A673 (cell line): ENCODE measurements around the gene SERPINB7. TPM values are rescaled to one million over a fixed set of nuclear protein-coding genes. Genes with fewer than 3 reads are reported as not detected.

Experiments
- BruUV-seq: library from RNA; stranded (reverse); fragments of 400-500 nt; replicated peaks from 2 replicates; lab custom pipeline; 2021; lab: Mats Ljungman, UMichigan
- CTCF ChIA-PET: fragments of 300-600 bp; sonication (Branson Sonifier 250); formaldehyde crosslinking; loops from one replicate; lab custom pipeline; 2022; ENCODE audit warnings: antibody characterized with exemption; lab: Charles Lee
- POLR2A ChIA-PET: fragments of 300-600 bp; sonication (Branson Sonifier 250); formaldehyde crosslinking; loops from one replicate; lab custom pipeline; 2022; ENCODE audit warnings: antibody characterized with exemption; ENCODE audit not compliant: low non-redundant PET; lab: Charles Lee
- DNase-seq: peaks from one replicate; pipeline ENCODE4 v3.0.0-alpha.2; 2015; ENCODE audit warnings: low spot score
- H3K27ac ChIP-seq: fragments of 200-600 bp; sonication (generic); 2 replicates; pipeline ENCODE4 v1.5.1; 2016; ENCODE audit warnings: mixed run types, low read depth, mild to moderate bottlenecking, mixed read lengths, antibody characterized with exemption, low read length; ENCODE audit not compliant: poor library complexity, severe bottlenecking
- H3K27me3 ChIP-seq: fragments of 200-600 bp; sonication (generic); replicated peaks from 2 replicates; pipeline ENCODE4 v1.6.1; 2017; ENCODE audit warnings: mixed run types, low read depth, mild to moderate bottlenecking, mixed read lengths, antibody characterized with exemption, low read length; ENCODE audit not compliant: insufficient read depth, poor library complexity
- H3K36me3 ChIP-seq: fragments of 200-600 bp; sonication (generic); 2 replicates; pipeline ENCODE4 v1.6.1; 2016; ENCODE audit warnings: mixed run types, mild to moderate bottlenecking, mixed read lengths, antibody characterized with exemption, low read length; ENCODE audit not compliant: insufficient read depth, poor library complexity, severe bottlenecking
- H3K4me1 ChIP-seq: fragments of 200-600 bp; sonication (generic); 2 replicates; pipeline ENCODE4 v1.6.1; 2017; ENCODE audit warnings: mixed run types, mild to moderate bottlenecking, mixed read lengths, antibody characterized with exemption, low read length; ENCODE audit not compliant: insufficient read depth, poor library complexity, severe bottlenecking
- H3K4me3 ChIP-seq: fragments of 200-600 bp; sonication (generic); 2 replicates; pipeline ENCODE4 v1.5.1; 2016; ENCODE audit warnings: low read depth, mixed run types, mild to moderate bottlenecking, mixed read lengths, low read length; ENCODE audit not compliant: poor library complexity, severe bottlenecking
- H3K9me3 ChIP-seq: fragments of 200-600 bp; sonication (generic); 2 replicates; pipeline ENCODE4 v1.6.1; 2016; ENCODE audit warnings: mixed run types, low read depth, mild to moderate bottlenecking, mixed read lengths, antibody characterized with exemption, low read length; ENCODE audit not compliant: poor library complexity, severe bottlenecking
- CTCF ChIP-seq: fragments of 300-800, 200-600 bp; sonication (generic); conservative IDR thresholded peaks from 2 replicates; pipeline ENCODE4 v1.5.1; 2017; ENCODE audit warnings: low read depth, mild to moderate bottlenecking, antibody characterized with exemption, low read length, moderate library complexity, mixed read lengths
- EZH2 ChIP-seq: fragments of 200-600 bp; sonication (generic); IDR thresholded peaks from 2 replicates; pipeline ENCODE4 v1.6.1; 2017; ENCODE audit warnings: borderline replicate concordance, low read depth, mild to moderate bottlenecking, mixed read lengths, antibody characterized with exemption, low read length; ENCODE audit not compliant: poor library complexity, severe bottlenecking
- intact Hi-C: fragments of 100-400 bp; cut with micrococcal nuclease; formaldehyde crosslinking; loops from one replicate; pipeline ENCODE4 v1.10.0; 2022; ENCODE audit not compliant: unreplicated experiment
- total RNA-seq: library from RNA; stranded (reverse); gene quantifications from 2 replicates; pipeline ENCODE4 v1.2.3, GENCODE V29; 2021

SERPINB7 gene
- total RNA-seq, 1 experiment from 2014 or later = 12.8 TPM

- BruUV-seq = no TSS peak
- peak; percentile 80 for DNase-seq
- H3K4me3 ChIP-seq = no peak overlapping the region
- H3K36me3 ChIP-seq = no peaks in the 10 kb centered on the region
- intact Hi-C loops = loop anchor here (1.0 to 10.0 kb wide), 6 partner anchors 103 to 719 kb away; no protein-coding TSS in a partner anchor
- H3K27me3 ChIP-seq = no peaks in the 10 kb centered on the region
- peak overlapping the region; percentile 34 for H3K27ac ChIP-seq
- ChIA-PET CTCF (interaction anchor here (2.0 kb wide), 1 partner anchor 326 kb away, joined by 5 read pairs; no protein-coding TSS in a partner anchor), POLR2A (no interaction called here)
- no peaks in the 10 kb centered on the region for H3K9me3 ChIP-seq
- H3K4me1 ChIP-seq = peaks cover 43% of the 10 kb centered on the region
- peak; percentile 71 for TF ChIP-seq CTCF
- TF ChIP-seq EZH2 = no peak
Observed at GRCh38 chr18:63844254-63844653, 69.0 kb downstream of the SERPINB7 start.

- TF ChIP-seq EZH2 = no peak
- peak; percentile 76 for TF ChIP-seq CTCF
- intact Hi-C loops = loop anchor here (5.0 to 10.0 kb wide), 4 partner anchors 173 to 836 kb away; no protein-coding TSS in a partner anchor
- Histone ChIP-seq H3K27me3 (no peaks in the 10 kb centered on the region), H3K36me3 (no peaks in the 10 kb centered on the region), H3K4me1 (peaks cover 45% of the 10 kb centered on the region), H3K4me3 (no peak overlapping the region), H3K27ac (peak overlapping the region; percentile 18), H3K9me3 (no peaks in the 10 kb centered on the region)
- ChIA-PET POLR2A (no interaction called here), CTCF (no interaction called here)
- no TSS peak for BruUV-seq
- DNase-seq = peak; percentile 88
Observed at GRCh38 chr18:63848159-63848558, 72.9 kb downstream of the SERPINB7 start.

GRCh38 chr18:63850020-63850419 is 74.8 kb downstream of the SERPINB7 start:
- ChIA-PET CTCF (no interaction called here), POLR2A (no interaction called here)
- H3K27me3 ChIP-seq = no peaks in the 10 kb centered on the region
- DNase-seq = peak; percentile 77
- no peaks in the 10 kb centered on the region for H3K9me3 ChIP-seq
- peaks cover 33% of the 10 kb centered on the region for H3K4me1 ChIP-seq
- TF ChIP-seq EZH2 = no peak
- peak; percentile 77 for TF ChIP-seq CTCF
- no TSS peak for BruUV-seq
- no peak overlapping the region for H3K27ac ChIP-seq
- no peaks in the 10 kb centered on the region for H3K36me3 ChIP-seq
- H3K4me3 ChIP-seq = no peak overlapping the region
- intact Hi-C loops = loop anchor here (1.0 kb wide), 1 partner anchor 129 kb away; no protein-coding TSS in a partner anchor
